LoVo (cell line): ENCODE measurements around the gene RAI1.

Source experiments
- DNase-seq: peaks from one replicate; pipeline ENCODE4 v3.0.0-alpha.2; 2016; ENCODE audit warnings: low spot score

RAI1 gene

DNA sequence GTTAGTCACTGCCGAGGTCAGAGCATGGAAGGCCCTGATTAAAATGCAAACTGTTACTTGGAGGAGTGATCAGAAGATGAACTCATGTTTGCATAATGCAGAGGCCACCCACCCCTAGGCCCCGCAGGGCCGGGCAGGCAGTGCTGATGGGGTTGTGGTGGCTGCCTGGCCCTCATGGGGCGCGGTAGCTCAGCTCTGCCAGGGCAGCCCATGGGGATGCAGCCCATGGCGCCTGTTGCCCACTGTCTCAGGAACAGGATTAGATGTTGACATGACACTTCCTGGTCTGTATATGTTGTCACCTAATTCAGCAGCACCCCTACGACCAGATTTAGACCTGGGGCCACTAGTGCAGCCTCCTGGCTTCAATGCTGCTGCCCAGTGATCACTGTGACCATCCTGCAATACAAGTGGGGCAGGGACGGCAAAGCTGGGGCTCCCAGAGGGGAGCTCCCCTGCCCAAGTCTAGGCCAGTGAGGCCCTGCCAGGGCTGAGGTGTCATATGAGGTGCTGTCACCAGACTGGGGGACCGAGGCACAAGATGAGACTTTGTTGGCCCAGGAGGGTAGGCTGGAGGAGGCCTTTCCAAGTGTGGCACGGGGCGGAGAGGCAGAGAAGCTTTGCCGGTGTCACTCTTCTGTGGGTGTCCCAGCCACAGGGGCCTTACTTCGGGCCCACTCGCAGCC is 49.1 kb downstream of the RAI1 start:
- no peak for DNase-seq

DNA sequence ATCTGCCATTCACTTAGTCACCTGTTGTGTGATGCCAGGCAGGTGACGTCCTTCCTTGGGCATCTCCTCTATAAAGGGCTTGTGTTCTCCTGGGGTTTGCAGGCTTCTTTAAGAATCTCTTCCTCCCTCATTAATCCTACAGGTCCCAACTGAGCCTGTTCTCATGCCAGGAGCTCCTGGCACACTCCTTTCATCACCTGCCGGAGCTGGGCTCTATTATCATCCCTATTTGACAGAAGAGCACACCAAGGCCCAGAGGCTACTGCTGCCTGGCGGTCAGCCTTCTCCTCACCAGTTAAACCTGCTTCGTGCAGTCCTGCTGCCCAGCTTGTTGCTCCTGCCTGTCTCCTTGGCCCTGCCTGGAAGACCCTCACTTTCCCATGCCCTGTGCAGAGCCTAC is 51.2 kb downstream of the RAI1 start:
- no peak for DNase-seq

DNA sequence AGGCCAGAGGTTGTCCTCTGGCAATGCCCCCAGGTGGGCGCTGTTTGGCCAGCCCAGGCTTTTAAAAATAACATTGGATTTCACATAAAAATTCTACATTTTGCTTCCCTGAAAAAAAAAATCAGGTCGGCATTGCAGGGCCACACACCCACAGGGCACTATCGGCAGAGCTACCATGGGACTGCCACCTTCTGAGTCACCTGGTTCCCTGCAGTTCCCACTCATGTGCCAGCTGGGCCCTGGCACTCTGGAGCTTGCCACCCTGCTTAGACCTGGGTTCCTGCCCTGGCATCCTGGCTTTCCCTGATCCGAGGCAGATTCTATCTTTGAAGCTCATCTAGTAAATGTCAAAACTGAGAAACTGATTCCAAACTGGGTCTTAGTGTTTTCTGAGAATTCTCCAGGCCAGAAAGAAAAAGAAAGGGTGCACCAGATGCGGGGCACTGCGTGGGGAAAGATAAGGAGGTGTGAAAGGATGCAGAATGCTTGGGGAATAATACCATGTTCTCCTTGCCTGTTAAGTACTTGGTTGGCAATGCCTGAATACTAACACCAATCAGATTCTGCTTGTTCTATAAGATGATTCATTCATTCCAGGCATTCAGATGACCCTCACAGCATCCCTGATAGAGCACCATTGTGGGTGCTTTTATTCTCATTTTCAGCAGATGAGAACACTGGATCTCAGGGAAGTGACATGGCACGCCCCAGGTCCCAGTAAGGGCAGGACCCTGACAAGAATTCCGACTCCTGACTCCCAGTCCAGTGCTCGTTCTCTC is 51.8 kb downstream of the RAI1 start:
- no peak for DNase-seq

DNA sequence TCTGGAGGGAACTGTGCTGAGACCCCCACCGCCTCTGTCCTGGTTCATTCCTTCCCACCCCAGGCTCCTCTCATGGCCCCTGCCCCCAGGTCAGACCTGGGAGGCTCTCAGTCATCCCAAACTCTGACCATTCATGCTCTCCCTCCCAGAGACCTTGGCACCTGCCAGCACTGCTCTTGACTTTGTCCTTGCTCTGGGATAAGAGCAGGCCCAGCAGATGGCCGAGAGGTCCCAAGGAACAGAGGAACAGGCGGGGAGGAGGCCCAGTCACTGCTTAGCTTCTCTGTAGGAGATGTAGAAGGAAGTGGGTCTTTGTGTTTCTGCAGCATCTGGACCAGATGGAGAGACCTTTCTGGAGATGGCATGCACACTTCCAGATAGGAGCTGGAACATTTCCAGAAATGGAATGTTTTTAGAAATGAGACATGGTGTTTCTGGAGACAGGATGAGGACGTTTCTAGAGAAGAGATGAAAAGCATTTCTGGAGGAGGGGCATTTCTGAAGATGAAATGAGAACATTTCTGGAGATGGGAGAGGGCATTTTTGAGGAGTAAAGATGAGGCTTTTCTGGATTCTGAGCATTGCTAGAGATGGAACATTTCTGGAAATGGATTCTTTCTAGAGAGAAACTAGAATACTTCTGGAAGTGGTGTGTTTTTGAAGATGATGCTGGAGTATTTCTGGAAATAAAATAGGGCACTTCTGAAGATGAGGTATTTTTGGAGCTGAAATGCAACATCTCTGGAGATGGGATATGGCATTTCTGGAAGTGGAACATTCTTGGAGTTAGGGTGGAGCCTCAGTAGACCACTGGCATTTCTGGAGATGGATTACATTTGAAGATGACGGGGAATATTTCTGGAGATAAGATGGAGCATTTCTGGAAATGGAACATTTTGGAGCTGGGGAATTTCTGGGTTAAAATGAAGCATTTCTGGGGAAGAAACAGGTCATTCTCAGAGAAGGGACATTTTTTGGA is 55.2 kb downstream of the RAI1 start:
- DNase-seq = no peak

DNA sequence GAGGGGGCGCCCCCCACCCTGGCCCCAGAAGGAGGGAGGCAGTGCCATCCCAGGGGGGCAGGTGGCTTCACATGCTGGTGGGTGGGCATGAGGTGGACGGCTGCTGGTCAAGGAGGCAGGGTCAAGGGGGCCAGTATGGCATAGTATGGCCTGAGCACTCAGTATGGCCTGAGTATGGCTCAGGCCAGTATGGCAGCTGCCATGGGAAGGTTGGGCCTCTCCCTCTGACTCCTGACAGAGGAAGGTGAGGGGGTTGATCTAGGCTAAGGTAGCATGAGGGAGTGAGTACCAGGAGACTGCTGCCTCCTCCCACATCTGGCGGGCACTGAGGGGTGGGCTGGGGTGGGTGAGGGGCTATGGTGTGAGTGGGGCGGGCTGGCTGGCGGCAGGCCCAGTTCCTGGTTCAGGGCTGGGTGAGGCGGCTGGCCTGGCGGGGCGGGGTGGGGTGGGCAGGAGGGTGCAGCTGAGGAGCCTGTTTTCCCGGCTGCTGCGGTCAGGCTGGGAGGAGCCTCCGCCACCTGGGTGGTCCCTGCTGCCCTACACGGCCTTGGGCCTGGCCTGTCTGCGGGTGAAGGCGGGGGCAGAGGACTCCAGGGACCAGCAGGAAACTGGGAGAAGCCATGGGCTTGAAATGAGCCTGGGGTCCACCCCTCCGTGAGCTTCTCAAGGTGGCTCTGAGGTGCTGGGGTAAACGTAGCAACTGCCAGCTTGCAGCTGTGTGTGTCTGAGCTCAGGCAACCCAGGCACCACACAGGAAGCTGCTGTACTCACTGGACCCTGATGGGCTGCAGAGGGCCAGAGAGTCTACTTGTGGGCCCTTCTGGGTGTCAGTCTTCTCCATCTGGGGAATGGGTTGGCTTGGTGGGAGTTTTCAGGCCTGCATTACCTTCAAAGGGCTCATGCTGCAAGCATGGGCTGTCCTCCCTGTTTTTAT is 57.0 kb downstream of the RAI1 start:
- no peak for DNase-seq

DNA sequence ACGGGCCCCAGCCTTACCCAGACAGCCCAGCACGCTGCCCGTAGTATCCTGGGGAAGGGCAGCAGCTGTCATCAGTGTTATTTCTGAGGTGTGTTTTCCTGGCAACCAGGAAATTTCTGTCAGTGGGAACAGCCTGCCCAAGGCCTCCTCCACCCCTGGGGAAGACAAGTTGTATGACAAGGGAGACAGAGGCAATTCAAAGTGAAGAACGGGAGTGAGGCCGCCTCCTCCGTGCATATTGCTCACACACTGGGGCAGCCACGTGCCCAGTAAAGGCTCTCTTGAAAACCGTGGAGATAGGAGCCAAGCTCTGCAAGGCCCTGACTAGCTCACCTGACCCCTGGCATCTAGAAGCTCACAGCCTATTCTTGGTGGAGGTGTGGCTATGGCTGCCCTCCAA is 57.6 kb downstream of the RAI1 start:
- DNase-seq = no peak

DNA sequence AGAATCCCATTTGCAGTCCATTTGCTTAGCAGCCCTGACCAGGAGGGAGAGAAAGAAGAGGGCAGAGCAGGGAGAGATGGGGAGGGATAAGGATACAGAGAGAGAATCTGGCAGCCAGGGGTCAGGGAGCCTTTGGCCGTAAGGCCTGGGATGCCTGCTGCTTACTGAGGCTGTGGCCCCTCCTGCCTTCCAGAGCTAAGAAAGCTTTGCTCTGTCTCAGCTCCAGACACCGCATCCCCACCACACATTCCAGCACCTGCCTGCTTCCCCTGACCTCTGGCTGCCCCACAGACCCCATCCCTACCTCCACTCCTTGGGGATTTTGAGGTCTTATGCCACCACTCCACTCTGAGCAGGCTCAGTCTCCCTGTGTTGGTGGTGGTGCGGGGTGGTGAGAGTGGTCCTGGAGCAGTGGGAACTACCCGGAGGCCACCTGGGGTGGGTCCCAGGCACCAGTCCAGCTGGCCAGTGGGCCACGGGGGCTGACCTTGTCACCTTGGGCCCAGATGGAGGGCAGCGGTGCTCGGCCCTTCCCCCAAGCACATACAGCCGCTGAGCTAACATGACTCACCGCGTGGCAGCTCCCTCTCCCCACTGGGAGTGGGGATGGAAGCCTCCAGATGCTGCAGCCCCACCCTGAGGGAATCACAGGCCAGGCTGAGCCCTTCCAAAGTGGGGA is 58.3 kb downstream of the RAI1 start:
- DNase-seq = no peak

DNA sequence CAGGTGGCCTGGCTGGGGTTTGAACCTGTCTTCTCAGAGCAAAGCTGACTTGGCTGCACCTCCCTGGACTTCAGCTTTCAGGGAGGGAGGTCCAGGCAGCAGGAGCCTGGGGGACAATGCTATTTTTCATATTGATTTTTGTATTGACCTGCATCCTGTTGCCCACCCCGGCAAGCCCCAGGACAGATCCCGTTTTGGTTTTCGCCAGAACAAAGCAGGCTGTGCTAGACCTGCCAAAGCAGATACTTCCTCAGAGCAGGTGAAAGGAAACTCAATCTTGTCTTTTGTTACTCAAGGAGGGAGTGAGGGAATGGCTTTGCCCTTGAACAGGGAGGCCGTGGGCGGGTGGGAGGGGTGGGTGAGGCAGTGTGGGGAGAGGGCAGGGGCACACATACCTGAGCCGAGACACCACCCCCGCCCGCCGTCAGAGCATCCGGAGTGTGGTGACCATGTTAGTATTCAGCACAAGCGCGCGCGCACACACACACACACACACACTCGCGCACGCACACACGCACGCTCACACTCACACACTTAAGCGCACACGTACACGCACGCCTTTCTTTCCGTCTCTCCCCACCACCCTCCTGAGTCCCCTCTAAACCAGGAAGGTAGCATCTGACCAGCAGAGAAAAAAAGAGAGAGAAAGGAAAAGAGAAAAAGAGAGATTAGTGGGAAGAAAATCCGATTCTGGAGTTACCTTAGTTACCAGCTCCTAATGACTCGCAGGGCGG is 59.5 kb downstream of the RAI1 start:
- no peak for DNase-seq

DNA sequence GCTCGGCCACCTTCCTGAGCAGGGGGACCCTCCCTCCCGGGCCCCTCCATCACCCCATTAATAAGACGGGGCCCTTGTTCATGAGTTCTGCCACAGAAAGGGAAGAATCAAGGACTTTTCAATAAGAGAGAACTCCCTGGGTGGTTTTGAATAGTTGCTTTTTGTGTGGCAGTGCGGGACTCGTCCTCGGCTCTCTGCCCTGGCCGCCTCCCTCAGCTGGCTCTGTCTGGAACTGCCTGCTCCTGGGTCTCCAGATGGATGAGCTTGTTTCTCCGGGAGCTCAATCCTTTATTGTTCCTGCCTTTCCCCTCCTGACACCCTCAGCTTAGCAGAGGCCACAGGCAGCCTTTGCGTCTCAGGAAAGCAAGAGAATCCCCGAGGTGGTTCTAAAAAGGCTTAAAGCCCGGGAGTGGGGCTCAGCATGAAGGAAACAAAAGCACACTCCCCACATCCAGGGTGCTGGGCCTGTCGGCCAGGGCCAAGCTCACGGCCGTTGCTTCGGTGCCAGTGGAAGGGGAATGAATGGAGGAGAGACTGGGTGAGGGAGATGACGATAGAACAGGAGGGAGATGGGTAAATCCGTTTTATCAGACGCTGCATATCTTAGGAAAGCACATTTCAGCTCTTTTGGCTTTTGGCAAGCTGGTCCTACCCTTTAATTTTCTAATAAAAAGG is 60.2 kb downstream of the RAI1 start:
- DNase-seq = no peak

DNA sequence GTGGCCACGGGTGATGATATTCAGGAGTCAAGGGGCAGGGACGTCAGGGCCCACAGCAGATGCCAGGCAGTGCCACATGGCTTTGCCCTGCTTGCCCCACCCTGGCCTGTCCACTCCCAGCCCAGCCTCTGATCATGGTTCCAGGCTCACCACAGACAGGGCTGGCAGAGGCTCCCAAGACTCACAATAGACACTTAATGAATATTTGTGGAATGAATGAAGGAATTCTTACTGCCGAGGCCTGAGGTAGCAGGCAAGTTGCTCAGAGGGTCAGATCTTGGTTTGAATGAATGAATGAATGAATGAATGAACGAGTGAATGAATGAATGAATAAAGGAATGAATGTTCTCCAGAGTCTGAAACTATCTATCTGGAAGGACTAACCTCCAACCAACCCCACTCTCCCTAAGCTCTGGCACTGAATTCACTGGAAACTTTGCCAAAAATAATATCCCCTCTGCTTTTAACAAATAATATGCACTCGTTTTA is 60.9 kb downstream of the RAI1 start:
- DNase-seq = no peak

DNA sequence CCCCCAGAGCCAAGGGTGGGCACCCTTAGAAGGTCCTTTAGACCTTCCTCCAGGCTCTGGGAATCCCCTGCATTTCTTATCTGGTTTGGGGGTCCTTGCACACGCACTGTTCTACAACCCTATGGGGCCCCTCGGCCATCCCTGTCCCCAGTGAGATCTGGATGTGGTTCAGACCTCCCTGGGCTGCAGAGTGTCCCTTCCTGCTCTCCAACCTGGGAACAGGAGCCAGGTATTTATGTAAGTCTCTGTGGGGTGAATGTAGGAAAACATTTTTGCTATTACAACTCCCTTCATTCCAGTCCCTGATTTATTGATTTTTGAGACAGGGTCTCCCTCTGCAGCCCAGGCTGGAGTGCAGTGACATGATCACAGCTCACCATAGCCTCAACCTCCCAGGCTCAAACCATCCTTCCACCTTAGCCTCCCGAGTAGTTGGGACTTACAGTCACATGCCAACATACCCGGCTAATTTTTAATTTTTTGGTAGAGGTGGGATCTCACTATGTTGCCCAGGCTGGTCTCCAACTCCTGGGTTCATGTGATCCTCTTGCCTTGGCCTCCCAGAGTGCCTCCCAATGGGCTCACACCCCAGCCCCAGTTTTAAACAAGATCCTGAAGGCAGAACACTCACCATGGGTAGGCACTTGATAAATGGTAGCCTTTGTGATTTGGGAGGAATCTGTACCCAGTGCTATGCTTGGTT is 61.6 kb downstream of the RAI1 start:
- DNase-seq = no peak

DNA sequence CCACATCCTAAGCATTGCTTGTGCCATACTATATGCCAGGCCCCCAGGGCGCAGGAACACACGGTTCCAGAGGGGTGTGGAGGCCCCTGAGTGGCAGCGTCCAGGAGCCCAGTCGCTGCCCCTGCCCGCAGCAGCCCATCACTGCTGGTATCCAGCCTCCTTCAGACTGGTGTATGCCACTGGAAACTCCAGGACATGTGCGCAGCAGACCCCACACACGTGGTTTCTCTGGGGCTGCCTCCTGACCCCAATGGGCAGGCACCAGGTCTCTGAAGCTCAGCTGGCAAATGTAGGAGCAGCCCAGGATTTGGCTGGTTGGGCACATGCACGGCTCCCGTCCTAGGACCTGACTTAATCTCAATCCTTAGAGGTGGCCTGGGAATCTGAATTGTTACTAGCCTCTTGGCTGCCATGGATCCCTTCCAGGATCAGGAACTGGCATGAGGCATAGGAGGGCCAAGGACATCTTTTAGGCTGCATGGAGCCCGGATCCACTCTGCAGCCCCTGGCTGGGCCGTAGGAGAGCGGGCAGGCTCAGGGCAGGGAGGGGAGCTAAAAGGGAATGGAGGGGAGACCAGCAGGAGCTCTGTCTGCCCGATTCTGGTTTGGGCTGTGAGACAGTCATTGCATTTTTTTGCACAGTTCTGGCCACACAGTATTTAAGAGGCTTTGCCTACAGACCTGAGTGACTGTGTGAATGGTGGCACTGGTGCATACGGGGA is 62.3 kb downstream of the RAI1 start:
- DNase-seq = no peak

DNA sequence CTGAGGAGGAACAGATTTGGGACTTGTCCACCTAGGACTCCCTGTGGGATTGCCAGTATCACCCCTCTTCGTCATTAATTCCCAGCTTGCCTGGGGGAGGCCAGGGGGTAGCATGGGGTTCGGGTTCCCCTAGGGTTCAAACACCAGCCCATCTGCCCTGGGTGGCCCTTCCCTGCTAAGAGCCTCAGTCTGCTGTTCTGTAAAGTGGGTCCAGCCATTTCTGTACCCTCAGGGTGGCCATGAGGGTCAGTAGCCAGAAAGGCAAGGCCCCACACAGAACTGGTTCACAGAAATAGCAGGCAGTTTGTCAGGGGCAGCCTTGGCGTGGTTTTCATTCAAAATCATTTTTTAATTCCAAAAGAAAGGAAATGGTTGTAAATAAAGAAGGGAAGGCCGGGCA is 62.9 kb downstream of the RAI1 start:
- no peak for DNase-seq

DNA sequence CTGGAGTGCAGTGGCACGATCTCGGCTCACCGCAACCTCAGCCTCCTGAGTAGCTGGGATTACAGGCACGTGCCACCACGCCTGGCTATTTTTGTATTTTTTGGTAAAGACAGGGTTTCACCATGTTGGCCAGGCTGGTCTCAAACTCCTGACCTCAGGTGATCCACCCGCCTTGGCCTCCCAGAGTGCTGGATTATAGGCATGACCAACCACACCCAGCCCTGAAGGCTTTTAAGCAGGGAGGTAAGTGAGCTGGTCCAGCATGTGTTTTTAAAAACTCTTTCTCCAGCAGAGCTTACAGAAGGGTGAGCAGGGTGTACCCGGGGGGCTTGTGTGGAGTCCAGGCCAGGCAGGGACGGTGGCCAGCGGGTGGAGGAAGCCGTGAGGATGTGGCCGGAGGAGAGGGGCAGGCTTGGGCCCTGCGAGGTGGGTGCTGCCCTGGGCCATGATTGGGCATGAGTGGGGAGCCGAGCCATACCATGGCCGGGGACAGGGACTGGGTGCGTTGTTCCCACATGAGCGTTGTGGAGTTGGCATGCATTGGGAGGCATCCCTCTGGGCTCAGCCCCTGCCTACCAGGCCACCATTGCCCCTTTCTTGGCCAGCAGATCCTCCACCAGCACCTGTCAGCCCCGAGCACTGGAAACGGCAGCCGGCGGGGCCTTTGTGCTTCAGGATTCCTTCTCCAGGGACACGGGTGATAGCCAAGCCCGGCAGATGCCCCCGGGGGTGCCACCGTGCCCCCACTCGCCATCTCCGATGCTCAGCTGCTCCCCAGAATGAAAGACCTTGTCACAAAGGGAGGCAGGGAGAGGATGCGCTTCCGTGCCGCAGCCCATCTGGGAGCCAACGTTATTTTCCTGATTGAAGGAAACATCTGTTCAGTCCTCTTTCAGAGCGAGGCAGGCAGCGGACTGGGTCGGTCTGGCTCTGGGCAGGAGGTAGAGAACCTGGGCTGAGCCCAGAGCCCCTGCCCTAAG is 64.5 kb downstream of the RAI1 start:
- no peak for DNase-seq

DNA sequence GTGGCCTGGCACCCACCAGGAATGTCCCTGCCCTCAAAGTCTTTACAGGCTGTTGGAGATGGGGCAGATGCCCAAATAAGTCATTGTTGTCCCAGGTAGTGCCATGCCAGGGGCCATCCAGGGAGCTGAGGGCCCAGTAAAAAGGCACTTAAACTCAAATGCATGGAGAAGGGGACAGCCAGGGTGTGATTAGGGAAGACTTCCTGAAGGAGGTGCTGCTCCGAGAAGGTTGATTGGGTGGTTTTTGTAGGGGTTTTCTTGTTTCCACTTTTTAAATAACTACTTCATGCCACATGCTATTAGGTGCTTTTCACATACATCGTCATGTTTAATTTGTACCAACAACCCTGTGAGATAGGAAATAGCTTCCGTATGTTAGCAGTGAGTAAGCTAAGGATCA is 66.9 kb downstream of the RAI1 start:
- DNase-seq = no peak

DNA sequence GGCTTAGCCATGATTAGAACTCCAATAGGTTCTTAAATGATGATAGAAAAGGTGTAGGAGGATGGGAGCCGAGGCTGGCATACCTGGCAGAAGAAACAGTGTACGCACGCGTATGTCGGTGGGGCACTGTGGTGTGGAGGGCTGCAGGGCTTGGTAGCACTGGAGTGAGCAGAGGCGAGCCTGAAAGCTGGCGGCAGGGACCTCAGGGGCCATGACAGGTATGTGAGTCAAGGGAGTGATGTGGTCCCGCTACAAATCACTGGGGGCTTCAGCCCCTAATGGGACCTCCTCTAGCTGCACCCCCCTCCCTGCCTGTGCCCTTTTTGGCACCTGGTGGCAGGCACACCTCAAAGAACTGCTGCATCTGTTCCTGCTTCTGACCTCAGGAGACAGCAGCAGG is 67.3 kb downstream of the RAI1 start:
- DNase-seq = no peak
